ENCODE results near the gene PPP2R2C.
A peak's percentile ranks its signal among the peaks of the same experiment; 100 is the strongest.

The PPP2R2C gene

DNA sequence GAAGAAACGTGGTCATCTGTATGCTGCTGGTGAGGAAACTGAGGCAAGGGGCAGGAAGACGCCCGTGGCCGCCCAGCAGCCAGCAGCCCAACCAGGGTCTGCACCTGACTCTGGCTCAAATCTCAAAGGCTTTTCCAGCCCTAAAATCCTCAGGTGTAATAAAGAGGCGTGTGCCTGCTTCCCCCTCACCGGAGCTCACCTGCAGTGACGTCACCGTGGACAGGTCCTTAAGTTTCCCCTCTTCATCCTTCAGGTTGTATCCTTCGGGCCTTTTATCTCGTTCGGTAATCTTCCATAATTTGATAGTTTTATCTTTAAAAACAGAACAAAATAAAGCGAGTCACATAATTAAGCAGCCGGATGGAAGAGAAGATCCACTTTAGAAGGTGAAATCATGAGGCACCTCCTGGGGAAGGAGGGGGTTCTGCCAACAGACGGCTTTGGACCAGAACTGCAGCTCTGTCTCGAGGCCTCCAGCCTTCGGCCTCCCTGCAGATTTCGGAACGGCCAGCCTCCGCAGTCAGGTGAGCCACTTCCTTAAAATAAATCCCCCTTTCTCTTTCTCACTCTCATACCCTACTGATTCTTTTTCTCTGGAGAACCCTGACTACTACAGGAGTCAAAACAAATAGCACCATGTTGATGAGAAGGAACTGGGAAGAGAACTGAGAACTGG lies 96.7 kb downstream of the PPP2R2C start:
- no peak for DNase-seq

DNA sequence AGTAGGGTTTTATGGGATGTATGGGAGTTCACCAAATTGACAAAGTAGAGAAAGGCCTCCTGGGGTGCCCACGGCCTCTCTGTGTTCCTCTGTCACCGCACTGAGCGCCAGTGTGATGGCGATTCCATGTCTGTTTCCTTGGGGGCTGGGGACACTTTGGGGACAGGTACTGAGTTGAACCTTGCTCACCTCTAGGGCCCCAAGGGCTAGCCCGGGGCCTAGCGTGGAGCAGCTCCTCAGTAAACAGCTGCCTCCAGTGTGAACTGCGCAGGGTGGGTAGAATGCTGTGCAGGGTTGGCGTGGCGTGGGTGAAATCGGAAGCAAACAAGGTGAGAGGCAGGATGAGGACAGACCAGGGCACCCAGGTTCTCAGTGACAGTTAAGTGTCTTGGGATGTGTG lies 97.8 kb downstream of the PPP2R2C start:
- no peak for DNase-seq

DNA sequence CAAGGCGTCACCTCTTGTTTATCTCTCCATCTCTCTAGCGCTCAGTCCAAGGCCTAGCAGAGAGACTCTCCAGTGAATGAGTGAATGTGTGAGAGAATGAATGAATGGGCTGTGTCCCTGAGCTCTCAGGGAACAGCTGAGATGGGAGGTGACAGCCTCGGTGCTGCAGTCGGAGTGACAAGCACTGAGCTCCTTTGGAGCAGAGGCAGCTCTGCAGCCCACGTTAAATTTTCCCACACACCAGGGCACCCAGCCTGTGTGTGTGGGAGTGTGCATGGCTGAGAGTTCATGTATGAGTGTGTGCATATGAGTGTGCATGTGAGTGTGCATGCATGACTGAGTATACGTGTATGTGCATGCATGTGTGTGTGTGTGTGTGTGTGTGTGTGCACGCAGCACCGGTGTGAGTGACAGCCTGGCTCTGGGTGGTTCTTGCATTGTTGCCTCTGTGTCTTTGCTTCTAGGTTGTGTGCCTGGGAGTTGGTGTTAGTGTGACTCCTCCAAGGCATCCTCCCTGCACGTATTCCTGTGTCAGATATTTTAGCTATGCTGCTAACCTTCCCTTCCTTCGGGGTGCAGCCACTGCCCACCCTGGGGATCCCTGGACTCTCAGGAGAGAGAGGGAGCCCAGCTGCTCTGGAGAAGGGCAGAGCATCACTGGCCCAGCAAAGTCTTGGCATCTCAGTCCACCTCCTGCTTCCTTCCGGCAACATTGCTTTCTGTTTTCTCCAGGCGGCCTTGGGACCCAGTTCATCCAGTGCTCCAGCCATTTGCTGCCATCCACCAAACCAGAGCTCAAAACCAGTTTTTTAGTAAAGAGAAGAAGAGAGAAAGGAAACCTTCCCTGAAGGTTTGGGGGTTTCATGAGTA lies 98.6 kb downstream of the PPP2R2C start:
- DNase-seq = no peak

DNA sequence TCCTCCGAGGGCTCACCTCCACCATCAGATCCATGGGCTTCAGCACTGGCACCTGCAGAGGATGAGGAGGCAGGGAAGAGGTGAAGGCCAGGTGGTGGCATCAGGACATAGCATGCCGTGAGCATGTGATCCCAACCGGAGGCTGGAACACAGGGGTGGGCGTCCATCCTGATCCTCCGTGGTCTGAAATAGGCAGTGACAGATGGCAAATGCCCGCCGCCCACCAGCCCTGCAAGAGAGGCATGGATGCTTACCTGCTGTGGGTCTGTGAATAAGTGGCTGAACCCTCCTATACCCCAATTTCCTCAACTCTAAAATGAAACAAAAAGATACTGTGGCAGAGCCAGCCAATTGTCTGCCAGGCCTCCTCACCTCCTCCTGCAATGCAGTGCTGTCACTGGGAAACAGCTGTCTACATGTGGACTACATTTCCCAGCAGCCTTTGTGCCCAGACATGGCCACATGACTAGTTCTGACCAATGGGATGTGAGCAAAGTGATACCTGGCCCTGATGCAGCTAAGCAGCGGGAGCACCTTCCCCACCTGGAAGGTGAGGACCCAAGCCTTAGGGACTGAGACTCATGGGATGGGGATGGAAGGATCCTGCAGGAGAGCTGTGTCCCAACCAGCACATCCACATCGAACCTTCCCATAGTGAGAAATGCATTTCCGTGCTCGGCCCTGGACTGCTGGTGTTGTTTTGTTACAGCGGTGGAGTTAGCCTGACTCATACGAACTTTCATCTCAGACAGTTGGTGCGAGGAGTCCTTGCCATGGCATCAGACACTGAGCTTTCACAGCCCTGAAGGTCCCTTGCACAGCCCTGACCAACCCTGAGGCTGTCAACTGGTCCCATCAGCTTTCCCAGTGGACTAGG lies 99.5 kb downstream of the PPP2R2C start:
- DNase-seq = peak in 1 of 2 donors; percentile 44

DNA sequence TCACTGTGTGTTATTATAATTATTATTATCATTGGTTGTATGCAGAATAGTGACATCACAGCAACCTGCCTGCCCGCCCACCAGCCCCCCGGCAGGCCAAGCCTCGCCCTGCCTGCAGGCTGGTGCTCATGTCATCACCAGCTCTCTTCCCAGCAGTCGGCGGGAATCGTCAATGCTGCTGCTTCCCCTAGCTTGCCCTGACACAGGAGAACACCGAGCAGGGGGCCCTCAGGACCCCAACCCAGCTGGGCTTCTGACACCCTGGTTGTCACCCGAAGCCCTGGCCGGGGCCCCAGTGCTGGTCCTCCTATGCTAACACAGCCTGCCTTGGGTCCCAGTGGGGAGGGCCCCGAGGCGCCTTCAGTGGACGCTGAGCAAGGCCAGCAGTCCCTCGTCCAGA lies 100.6 kb downstream of the PPP2R2C start:
- DNase-seq = no peak

DNA sequence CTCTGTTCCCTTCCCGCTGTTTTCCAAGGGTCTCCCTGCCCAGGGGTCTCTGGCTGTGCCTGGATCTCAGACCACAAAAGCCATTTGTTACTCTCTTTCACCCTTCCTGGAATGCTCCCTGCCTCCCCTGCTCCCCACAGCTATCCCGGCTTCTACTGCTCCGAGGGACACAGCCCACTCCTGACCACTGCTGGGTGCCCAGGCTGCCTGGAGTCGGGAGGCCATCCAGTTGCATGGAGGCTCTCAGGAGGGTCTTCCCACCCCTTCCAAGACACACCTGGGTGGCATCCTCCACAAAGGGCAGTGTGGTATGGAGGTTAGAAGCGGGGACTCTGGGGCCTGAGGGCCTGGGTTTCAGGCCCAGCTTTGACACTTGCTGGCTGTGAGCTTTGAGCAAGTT lies 101.1 kb downstream of the PPP2R2C start:
- no peak for DNase-seq

DNA sequence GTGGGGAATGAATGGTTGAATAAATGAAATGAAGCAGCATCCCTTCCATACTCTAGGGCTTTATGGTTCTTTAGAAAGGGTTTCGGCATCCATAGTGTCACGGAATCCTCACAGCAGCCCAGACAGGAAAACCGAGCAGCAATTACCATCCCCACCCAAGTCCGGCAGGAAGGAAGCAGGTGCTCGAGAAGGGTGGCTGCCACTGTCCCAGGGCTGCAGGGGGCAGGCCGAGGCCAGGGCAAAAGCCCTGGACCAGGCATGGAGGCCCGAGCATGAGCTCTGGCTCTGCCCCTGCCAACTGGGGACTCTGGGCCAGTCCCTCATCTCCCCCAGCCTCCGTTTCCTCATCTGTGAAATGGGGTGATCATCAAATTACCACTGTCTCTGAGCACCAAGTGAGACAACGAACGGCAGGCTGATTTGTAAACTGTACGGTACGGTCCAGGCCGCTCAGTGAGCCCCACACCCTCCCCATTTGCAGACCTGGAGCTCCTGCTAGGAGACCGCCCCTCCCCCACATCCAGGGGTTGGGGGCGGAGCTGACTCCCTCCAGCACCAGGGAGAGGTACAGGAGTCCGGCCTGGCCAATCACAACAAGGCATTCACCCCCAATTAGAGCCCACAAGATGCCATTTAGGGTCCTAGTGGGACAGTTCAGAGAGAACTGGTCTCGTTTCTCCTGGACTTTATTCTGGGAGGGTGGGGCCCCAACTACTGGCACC lies 102.3 kb downstream of the PPP2R2C start:
- DNase-seq = no peak

DNA sequence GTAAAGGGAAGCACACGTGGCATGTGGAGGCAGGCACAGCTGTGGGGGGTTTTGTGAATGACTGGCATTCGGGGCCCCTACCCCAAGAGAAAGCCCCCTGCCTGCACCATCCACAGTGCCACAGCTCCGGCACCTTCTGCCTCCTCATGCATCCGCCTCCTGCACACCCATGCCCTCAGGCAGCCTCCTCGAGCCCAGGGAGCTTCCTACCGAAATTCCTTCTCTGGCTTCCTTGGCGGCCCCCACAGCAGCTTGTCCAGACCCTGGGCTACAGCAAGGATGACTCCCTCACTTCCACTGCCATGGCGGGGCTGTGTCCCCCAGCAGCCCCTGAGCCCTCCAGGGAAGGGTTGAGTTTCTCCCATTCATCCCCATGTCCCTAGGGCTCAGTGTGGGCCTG lies 102.9 kb downstream of the PPP2R2C start:
- DNase-seq = no peak

DNA sequence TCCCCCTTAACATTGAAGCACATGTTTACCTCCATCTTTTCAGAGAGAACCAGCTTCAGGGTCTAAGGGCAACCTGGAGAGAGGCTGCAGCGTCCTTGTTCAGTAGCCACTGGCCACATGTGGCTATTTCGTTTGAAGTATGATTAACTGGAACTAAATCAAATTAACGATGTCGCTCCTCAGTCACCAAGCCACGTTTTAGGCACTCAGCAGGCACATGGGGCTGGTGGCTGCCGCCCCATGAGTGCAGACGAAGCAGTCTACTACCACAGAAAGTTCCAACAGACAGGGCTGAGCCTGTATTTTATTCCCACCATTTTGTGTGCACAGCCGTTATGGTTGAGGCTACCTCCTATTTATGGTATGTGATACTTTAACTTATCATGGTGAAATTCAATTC lies 103.4 kb downstream of the PPP2R2C start:
- no peak for DNase-seq

DNA sequence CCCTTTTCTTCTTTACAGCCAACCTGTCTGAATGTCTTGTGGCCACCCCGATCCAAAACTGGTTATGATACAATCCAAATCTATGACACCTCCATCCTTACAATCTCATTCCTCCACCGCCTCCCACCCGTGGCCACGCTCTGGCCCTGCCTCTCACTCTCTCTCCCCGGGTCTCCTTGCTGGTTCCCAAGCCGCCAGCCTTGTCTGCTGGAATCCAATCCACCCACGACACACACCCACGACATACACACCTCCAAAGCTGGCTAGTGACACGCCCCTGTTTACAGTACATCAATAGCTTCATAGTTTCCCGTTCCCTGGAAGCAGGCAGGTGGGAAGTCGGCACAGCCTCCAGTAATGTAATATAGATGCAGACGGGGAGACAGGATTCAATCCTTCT lies 103.8 kb downstream of the PPP2R2C start:
- DNase-seq = no peak

DNA sequence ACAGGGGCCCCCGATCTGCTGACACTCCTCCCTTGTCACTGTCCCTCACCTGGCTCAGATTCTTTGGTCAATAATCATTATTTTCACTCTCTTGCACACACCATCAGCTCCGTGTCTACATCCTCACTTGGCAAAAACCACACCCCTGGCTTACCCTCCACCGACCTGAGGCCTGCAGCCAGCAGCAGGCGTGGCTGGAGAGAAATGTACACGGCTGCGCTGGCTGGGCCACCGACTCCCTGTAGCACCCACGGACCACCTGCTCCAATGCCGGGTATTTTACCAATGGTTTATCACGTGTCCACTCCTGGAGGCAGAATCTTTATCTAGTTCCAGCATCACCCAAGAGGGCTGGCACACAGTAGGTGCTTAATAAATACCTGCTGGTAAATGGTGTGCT lies 104.3 kb downstream of the PPP2R2C start:
- DNase-seq = no peak

DNA sequence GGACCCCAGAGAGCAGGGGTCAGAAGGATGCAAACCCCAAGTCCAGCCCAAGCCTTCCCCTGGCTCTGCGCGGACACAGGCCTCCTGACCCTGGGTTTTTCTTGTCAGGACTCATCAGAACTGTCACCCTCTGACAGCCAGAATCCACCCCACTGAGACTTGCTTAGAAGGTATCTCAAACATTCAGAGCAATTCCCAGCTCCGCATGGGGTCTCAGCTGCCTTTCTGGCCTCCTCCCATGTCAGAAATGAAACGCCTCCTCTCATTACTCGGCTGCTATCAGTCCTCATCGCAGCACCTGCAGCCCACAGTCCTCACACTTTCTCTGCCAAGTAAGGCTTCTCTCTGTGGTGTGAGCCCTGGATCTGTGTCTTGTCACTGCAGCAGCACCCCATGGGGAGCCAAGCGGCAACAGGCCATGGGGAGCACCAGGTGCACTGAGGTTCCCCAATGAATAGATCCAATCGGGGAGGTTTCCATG lies 105.0 kb downstream of the PPP2R2C start:
- no peak for DNase-seq

DNA sequence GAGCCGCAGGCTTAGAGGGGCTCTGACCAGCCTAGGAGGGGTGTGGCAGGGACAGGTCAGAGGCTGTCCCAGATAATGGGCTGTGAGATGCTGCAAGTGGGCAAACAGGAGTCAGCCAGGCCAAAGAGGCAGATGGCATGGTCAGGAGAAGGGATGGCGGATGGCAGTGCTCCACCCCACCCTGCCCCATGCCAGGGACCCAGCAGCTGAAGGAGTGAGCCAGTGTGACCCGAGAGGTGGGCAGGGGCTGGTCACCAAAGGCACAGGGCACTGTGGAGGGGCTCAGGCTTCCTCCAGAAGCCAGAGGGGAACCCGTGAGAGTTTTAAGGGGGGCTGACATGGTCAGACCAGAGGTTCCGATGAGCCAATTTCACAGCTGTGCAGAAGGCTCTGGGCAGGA lies 105.8 kb downstream of the PPP2R2C start:
- no peak for DNase-seq

DNA sequence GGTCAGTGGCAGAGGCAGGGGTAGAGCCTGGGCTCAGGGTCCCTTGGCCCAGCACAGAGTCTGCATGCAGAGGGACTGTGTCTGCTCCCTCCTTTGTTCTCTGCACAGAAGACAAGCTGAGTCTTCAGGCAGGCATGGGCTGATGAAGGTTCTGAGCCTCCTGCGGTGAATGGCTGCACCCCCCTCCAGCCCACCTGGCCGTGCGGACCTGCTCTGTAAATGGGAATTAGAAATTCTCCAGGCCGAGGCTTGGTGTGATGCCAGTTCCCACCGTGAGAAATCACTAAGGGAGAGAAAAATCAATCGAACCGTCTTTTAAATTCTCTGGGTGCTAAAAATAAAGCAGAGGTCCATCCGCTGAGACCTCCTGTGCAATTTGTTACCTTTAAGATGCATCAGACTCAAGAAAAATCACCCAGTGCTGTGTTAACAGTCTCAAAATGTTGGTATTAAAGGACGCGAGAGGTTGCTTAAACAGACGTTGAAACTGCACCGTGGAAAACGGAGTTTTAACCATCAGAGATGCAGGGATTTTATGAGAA lies 106.8 kb downstream of the PPP2R2C start:
- no peak for DNase-seq

DNA sequence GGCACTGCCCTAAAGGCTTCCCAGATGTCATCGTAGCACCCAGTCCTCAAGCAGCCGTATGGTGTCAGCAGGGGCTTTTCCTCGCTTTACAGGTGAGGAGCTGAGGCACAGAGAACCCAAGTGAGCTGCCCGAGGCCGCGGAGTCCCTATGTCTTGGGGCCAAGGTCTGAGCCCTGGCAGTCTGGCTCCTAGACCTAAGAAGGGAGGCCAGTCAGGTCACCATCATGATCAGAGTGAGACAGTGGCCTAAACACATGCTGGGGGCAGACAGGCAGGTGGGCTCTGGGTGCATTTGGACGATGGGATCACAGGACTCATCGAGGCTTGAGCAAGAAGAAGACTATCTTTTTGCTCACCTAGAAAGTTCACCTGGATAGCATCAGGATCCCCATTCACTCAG lies 107.8 kb downstream of the PPP2R2C start:
- no peak for DNase-seq

DNA sequence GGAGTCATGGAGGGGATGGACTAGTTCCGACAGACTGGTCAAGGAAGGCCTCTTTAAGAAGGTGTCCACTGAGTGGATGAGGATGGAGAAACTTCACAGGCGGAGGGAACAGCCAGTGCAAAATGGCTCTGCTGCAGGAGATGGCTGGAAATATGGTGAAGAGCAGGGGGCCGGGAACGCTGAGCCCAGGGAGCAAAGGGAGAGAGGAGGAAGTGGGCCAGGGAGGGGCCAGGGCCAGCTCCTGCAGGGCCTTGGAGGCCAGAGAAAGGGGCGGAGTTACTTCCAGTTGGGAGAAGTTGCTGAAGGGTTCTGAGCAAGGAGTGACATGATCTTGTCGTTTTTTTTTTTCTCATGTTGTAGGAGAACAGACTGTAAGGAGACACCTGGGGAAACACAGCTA lies 108.3 kb downstream of the PPP2R2C start:
- DNase-seq = no peak

DNA sequence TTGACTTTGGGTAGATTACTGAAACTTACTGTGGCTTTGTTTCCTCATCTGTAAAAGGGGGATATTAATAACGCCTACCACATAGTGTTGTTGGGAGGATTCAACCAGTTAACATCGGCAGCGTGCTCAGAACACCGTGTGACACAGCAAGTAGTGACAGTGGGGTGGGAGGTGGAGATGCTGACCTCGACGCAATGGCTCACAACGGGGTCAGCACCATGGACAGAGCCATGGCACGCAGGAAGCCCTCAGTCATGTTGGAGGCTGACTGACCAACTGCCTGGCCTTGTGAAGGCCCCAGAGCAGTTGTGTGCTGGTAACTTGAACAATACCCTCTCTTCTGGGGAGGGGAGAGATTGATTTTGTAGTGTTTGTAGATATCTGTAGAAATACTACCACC lies 109.5 kb downstream of the PPP2R2C start:
- peak in 1 of 2 donors; percentile 6 for DNase-seq

DNA sequence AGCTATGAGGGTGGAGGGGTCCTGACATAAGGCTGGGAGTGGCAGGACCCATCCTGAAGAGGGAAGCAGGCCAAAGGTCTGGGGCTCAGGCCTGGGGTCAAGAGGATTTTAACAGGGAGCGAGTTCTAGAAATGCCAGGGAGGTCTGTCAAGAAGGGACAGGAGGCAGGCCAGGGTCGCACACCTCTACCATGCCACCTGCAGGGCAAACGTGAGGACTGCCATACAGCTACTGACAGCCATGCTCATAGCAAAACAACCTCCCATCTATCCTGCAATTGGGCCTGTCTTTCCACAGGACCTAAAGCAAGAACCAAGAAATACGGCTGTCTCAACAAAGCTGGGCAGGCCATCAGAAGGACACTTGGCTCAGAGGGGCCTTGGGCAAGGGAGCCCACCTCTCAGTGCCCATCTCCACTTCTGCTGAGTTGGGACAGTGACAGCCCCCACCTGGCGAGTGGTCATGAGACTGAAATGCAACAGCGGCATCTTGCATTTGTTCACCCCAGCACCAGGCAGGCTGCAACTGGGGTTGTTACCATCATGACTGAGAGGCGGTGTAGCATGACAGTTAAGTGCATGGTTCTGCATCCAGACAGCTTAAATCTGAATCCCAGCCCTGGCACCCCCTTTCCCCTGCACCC lies 110.0 kb downstream of the PPP2R2C start:
- DNase-seq = no peak

DNA sequence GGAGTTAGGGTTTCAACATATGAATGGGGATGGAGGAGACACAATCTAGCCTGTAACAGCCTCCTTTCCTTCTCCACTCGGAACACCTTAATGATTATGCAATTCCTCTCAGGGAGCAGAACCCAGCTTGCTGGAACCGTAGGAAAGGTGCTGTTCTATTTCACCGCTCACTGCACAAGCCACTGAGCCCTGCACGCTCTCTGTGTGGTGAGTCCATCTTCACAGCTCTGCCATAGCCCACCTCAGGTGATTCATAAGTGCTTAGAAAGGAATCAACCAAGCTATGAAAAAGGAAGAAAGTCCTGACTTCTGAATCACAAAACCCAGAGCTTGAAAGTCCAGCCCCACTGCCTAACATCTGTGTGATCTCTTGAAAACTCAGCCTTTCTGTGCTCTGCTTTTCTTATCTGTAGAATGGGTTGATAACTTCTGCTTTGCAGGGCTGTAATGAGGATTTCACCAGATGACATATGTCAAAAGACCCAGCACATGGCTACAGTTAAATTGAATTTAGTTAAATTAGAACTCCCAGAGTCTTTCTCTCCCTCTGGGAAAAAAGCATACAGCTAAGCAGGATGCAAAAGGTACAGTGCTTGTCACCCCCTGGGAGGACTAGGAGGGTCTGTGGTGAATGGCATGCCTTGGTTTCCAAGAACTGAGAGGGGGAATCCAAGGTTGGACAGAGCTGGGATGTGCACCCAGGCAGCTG lies 111.2 kb downstream of the PPP2R2C start:
- no peak for DNase-seq

DNA sequence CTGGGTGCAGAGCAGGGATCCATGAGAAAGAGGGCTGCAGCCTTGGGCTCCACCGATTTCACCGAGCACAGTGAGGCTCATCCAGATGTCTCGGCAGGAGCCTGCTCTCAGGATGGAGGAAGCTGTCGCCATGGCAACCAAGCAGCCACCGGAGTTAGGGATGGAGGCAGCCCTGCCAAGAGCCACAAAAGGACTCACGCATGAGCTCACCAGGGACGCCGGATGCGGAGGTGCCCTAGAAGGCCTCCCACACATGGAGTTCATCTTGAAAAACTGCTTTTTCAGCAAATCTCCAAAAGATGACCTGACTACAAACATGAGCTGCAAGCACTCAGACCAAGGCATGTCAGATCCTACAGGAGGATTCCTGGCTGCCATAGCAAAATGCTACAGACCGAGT lies 112.0 kb downstream of the PPP2R2C start:
- DNase-seq = no peak

Measured in CD4-positive, alpha-beta T cell treated with Interleukin-4 for 1 hour (primary cell).